ENCODE measurements around the gene OR52M1. TPM values are rescaled to one million over a fixed set of nuclear protein-coding genes. Genes with fewer than 3 reads are reported as not detected.

The OR52M1 gene
- total and polyA plus RNA-seq, 2 donors from 2014 or later: not detected

DNA sequence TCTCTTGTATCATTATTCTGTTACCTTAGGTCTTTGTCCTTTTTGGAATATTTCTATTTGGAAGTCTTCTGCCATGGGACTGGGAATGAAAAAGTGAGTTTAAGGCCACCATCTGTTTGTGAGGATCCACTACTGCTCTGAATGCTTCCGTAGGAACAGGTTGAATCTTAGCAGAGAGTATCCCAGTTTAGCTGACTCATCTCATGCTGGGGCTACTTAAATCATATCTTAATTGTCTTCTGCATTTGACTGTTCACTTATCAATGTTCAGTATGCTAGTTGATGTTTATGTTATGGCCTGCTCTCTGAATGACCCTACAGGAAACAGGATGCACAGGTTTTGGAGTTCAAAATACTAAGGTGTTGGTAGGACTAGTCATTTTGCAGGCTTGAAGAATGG lies 35.1 kb downstream of the OR52M1 start:
- Histone ChIP-seq H3K4me3 (ENCODE audit: low read length in 3 of 3) (no peak overlapping the region), H3K4me1 (ENCODE audit: control insufficient read depth in 2 of 3, insufficient read depth in 2 of 3, low read depth in 1 of 3, low read length in 3 of 3) (no peaks in the 10 kb centered on the region), H3K27me3 (ENCODE audit: control insufficient read depth, insufficient read depth, low read length) (no peaks in the 10 kb centered on the region), H3K36me3 (ENCODE audit: control insufficient read depth in 2 of 3, insufficient read depth in 3 of 3, low read length in 3 of 3) (no peaks in the 10 kb centered on the region), H3K9me3 (ENCODE audit: control insufficient read depth in 2 of 3, insufficient read depth in 1 of 3, low read length in 3 of 3) (no peaks in the 10 kb centered on the region), H3K27ac (ENCODE audit: low read depth in 2 of 2, low read length in 2 of 2) (no peak overlapping the region), H3K9ac (ENCODE audit: low read length in 3 of 3) (no peak overlapping the region)
- FAIRE-seq (no peak), DNase-seq (no peak)
- intact Hi-C loops (cut with DNase I): no loop called here
- TF ChIP-seq CTCF (IDR thresholded peaks at IDR 0.05; ENCODE audit: borderline replicate concordance, extremely low read depth, insufficient read depth): no peak

DNA sequence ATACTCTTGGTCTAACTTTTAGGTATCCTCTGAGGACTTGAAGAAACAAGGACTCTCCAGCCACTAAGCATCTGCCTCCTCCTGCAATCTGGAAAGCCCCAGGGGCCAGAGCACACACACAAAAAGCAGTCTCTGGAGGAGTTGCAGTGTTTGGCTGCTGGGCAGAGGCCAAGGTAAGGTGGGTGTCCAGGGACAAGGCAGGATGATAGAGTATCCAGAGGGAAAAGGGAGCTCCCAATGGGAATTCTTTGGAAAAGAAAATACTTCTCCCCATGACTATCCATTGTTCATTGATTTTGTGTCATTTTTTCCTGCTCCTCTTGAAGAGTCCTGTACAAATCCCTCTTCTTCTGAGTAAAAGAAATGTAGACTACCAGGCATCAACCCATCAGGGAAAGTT lies 36.5 kb downstream of the OR52M1 start, which contains the start of gene OR52I2:
OR52I2 (plus strand) TSS at position 301 of the 400 bp plus-strand sequence.
- no peaks in the 10 kb centered on the region for H3K27me3 ChIP-seq (ENCODE audit: control insufficient read depth, insufficient read depth, low read length)
- no peak for TF ChIP-seq CTCF (IDR thresholded peaks at IDR 0.05; ENCODE audit: borderline replicate concordance, extremely low read depth, insufficient read depth)
- no peaks in the 10 kb centered on the region for H3K4me1 ChIP-seq (ENCODE audit: control insufficient read depth in 2 of 3, insufficient read depth in 2 of 3, low read depth in 1 of 3, low read length in 3 of 3)
- H3K36me3 ChIP-seq (ENCODE audit: control insufficient read depth in 2 of 3, insufficient read depth in 3 of 3, low read length in 3 of 3): no peaks in the 10 kb centered on the region
- no peak for FAIRE-seq
- no peak within 1 kb of the TSS for H3K4me3 ChIP-seq (ENCODE audit: low read length in 3 of 3)
- no peak within 1 kb of the TSS for H3K9ac ChIP-seq (ENCODE audit: low read length in 3 of 3)
- DNase-seq: no peak
- H3K9me3 ChIP-seq (ENCODE audit: control insufficient read depth in 2 of 3, insufficient read depth in 1 of 3, low read length in 3 of 3): no peaks in the 10 kb centered on the region
- intact Hi-C loops (cut with DNase I): no loop called here
- no peak within 1 kb of the TSS for H3K27ac ChIP-seq (ENCODE audit: low read depth in 2 of 2, low read length in 2 of 2)

DNA sequence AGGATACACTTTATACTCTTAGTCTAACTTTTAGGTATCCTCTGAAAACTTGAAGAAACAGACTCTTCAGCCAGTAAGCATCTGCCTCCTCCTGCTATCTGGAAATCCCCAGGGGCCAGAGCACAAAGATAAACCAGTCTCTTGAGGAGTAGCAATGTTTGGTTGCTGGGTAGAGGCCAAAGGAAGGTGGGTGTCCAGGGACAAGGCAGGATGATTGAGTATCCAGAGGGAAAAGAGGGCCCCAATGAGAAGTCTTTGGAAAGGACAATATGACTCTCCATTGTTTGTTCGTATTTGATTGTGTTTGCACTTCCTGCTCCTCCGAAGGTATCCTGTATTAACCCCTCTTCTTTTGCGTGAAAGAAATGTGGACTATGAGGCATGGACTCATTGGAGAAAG lies 44.0 kb downstream of the OR52M1 start:
- FAIRE-seq: no peak
- no peak overlapping the region for H3K9ac ChIP-seq (ENCODE audit: low read length in 3 of 3)
- no peak for TF ChIP-seq CTCF (IDR thresholded peaks at IDR 0.05; ENCODE audit: borderline replicate concordance, extremely low read depth, insufficient read depth)

DNA sequence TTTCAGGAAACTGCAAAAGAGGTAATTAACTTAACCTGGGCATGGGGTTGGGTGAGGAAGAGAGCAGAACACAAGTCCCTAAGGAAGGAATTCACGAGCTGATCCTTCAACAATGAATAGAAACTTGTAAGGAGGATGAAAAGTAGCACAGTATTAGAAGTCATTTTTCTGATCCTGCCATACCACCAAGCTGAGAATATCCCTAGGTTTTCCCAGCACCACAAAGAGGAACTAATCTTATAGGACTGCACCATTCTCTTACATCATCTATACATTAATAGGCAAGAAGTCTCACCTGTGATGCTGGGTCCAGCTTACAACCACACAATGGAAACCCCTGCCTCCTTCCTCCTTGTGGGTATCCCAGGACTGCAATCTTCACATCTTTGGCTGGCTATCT lies 48.7 kb downstream of the OR52M1 start, which contains the start of gene OR52I1:
OR52I1 (plus strand) TSS at position 301 of the 400 bp plus-strand sequence; CDS start at position 301, 0 bp downstream.
- Histone ChIP-seq H3K36me3 (ENCODE audit: control insufficient read depth in 2 of 3, insufficient read depth in 3 of 3, low read length in 3 of 3) (peaks cover 0 to 4% (median 1%) of the 10 kb centered on the region in 3 donors), H3K4me3 (ENCODE audit: low read length in 3 of 3) (no peak within 1 kb of the TSS), H3K27ac (ENCODE audit: low read depth in 2 of 2, low read length in 2 of 2) (no peak within 1 kb of the TSS), H3K9me3 (ENCODE audit: control insufficient read depth in 2 of 3, insufficient read depth in 1 of 3, low read length in 3 of 3) (no peaks in the 10 kb centered on the region), H3K27me3 (ENCODE audit: control insufficient read depth, insufficient read depth, low read length) (no peaks in the 10 kb centered on the region), H3K9ac (ENCODE audit: low read length in 3 of 3) (no peak within 1 kb of the TSS), H3K4me1 (ENCODE audit: control insufficient read depth in 2 of 3, insufficient read depth in 2 of 3, low read depth in 1 of 3, low read length in 3 of 3) (no peaks in the 10 kb centered on the region)
- no peak for FAIRE-seq
- no peak for DNase-seq
- intact Hi-C loops (cut with DNase I): no loop called here
- TF ChIP-seq CTCF (IDR thresholded peaks at IDR 0.05; ENCODE audit: borderline replicate concordance, extremely low read depth, insufficient read depth): no peak

More for the DNA sequence above, 44.0 kb downstream of the OR52M1 start:
- no peak for DNase-seq
- no peak overlapping the region for H3K4me3 ChIP-seq (ENCODE audit: low read length in 3 of 3)
- no peaks in the 10 kb centered on the region for H3K9me3 ChIP-seq (ENCODE audit: control insufficient read depth in 2 of 3, insufficient read depth in 1 of 3, low read length in 3 of 3)
- no peak overlapping the region for H3K27ac ChIP-seq (ENCODE audit: low read depth in 2 of 2, low read length in 2 of 2)
- H3K36me3 ChIP-seq (ENCODE audit: control insufficient read depth in 2 of 3, insufficient read depth in 3 of 3, low read length in 3 of 3): no peaks in the 10 kb centered on the region
- H3K4me1 ChIP-seq (ENCODE audit: control insufficient read depth in 2 of 3, insufficient read depth in 2 of 3, low read depth in 1 of 3, low read length in 3 of 3): no peaks in the 10 kb centered on the region
- H3K27me3 ChIP-seq (ENCODE audit: control insufficient read depth, insufficient read depth, low read length): no peaks in the 10 kb centered on the region
- intact Hi-C loops (cut with DNase I): no loop called here

Measured in kidney (tissue), 14 donors.